Body of pancreas (tissue), 4 donors: ENCODE results near the gene RFT1. TPM values are rescaled to one million over a fixed set of nuclear protein-coding genes. Genes with fewer than 3 reads are reported as not detected.

Experiments
- ATAC-seq: fragments of 150-250 bp; one replicate; pipeline ENCODE4 v1.9.1; 2016
- DNase-seq, 4 donors: peaks; one replicate each; pipeline ENCODE4 v3.0.0-alpha.2; 2019
- H3K27ac ChIP-seq, 4 donors: fragments of 200-600 bp; sonication (generic); 1 replicate in 3 of 4; 2 replicates in 1 of 4; pipeline versions ENCODE4 v1.5.1 to v1.6.1; 2016 to 2019; ENCODE audit warnings: mild to moderate bottlenecking in 1 of 4, mixed read lengths in 1 of 4, moderate library complexity in 1 of 4
- H3K27me3 ChIP-seq, 2 donors: fragments of 200-600 bp; sonication (generic); one replicate each; pipeline ENCODE4 v1.6.0; 2016; ENCODE audit warnings: mild to moderate bottlenecking in 1 of 2
- H3K36me3 ChIP-seq, 2 donors: fragments of 200-600 bp; sonication (generic); replicated peaks in 1 of 2; 2 replicates each; pipeline ENCODE4 v1.5.1; 2016; ENCODE audit warnings: low read depth in 2 of 2; ENCODE audit not compliant: insufficient read depth in 1 of 2
- H3K4me1 ChIP-seq: fragments of 200-600 bp; sonication (generic); one replicate; pipeline ENCODE4 v1.6.0; 2016
- H3K4me3 ChIP-seq, 2 donors: fragments of 200-600 bp; sonication (generic); 1 replicate in 1 of 2; 2 replicates in 1 of 2; pipeline ENCODE4 v1.5.1; 2016 to 2019
- H3K9me3 ChIP-seq, 3 donors: fragments of 200-600 bp; sonication (generic); 1 replicate in 2 of 3; 2 replicates in 1 of 3; pipeline ENCODE4 v1.5.1; 2016
- CTCF ChIP-seq, 7 experiments: fragments of 450-650 bp in 4 of 7; fragments of 200-600 bp in 3 of 7; sonication (generic) in 3 of 7; IDR thresholded peaks; one replicate each; pipeline ENCODE4 v1.5.1; 2016 to 2019; ENCODE audit warnings: antibody characterized with exemption in 7 of 7
- POLR2A ChIP-seq, 3 donors: fragments of 450-650 bp; IDR thresholded peaks; one replicate each; pipeline ENCODE4 v1.6.1; 2016; ENCODE audit warnings: antibody characterized with exemption in 3 of 3, mild to moderate bottlenecking in 2 of 3
- WGBS, 2 donors: methylation state at CpG; one replicate each; pipeline ENCODE4 v1.1.5; 2017; 5-methylcytosine and 5-hydroxymethylcytosine counted together
- intact Hi-C: fragments of 100-400 bp; cut with DNase I; formaldehyde crosslinking; loops from one replicate; pipeline ENCODE4 v1.15.1; 2023
- total RNA-seq, 2 donors: library from RNA; depleted of rRNA; stranded (reverse); fragments of >200 nt; gene quantifications; one replicate each; pipeline ENCODE4 v1.1.0, GENCODE V29; 2016

RFT1 gene
- total RNA-seq, 2 donors from 2014 or later = 10.6 to 19.8 TPM

DNA sequence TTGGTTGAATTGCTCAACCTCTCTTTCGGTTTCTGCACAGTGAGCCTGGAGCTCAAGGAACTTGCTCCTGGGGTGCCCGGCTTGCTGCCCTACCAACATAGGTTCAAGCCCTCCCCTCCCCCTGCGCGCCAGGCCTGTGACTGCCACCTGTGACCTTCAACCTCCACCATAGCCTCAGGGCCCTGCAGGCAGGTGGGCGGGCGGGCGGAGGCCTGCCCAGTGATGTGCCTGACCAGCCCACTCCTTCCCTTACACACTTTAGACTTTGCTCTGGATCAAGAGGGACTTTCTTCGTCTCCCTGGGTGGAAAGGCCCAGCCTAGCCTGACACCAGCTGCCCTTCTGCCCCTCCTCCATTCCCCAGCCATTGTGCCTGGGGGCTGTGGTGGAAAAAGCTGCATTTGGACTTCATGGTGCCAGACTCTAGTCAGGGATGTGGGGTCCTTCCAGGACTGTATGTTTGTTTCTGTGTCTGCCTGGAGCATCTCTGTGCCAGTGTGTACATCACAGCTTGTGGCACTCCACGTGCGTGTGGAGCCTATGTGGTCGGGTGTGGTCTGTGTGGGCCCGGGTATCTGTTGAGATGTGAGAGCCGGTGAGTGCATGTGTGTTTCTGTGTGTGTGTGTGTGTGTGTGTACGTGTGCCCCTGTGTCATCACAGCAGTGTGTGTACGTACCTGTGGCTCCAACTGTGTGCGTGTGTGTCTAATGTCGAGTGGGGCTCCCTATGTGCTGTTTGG is 40.3 kb upstream of the RFT1 start:
- H3K27me3 ChIP-seq = no peaks in the 10 kb centered on the region
- peaks cover 54% of the 10 kb centered on the region for H3K4me1 ChIP-seq
- no peaks in the 10 kb centered on the region for H3K36me3 ChIP-seq
- H3K4me3 ChIP-seq = no peak overlapping the region
- 63 to 75% methylated on average over 6 to 17 of the region's 17 CpGs for WGBS, 2 donors
- ATAC-seq (no peak), DNase-seq (peak in 1 of 4 donors; percentile 33)
- TF ChIP-seq CTCF (IDR thresholded peaks at IDR 0.05) = no peak
- no peaks in the 10 kb centered on the region for H3K9me3 ChIP-seq
- intact Hi-C loops = no loop called here
- H3K27ac ChIP-seq = peak overlapping the region in 3 of 4 donors; percentile 16 to 36 (median 25)

GRCh38 chr3:53169832-53170324 is 39.6 kb upstream of the RFT1 start:
- no peak overlapping the region for H3K4me3 ChIP-seq
- TF ChIP-seq CTCF (IDR thresholded peaks at IDR 0.05) (no peak), POLR2A (IDR thresholded peaks at IDR 0.05) (no peak)
- H3K27me3 ChIP-seq = no peaks in the 10 kb centered on the region
- H3K4me1 ChIP-seq = peaks cover 60% of the 10 kb centered on the region
- no peak for DNase-seq
- H3K36me3 ChIP-seq = no peaks in the 10 kb centered on the region
- 92 to 96% methylated on average over 4 to 9 of the region's 9 CpGs for WGBS, 2 donors
- ATAC-seq = no peak
- H3K9me3 ChIP-seq = no peaks in the 10 kb centered on the region
- peak overlapping the region in 2 of 4 donors; percentile 25 to 36 for H3K27ac ChIP-seq
- intact Hi-C loops = no loop called here

GRCh38 chr3:53169045-53169831 is 39.0 kb upstream of the RFT1 start:
- Histone ChIP-seq H3K27ac (peak overlapping the region in 2 of 4 donors; percentile 25 to 26), H3K9me3 (no peaks in the 10 kb centered on the region), H3K36me3 (no peaks in the 10 kb centered on the region), H3K4me3 (no peak overlapping the region), H3K4me1 (peaks cover 66% of the 10 kb centered on the region), H3K27me3 (no peaks in the 10 kb centered on the region)
- ATAC-seq (no peak), DNase-seq (peak in 1 of 4 donors; percentile 38)
- intact Hi-C loops = no loop called here
- no peak for TF ChIP-seq CTCF (IDR thresholded peaks at IDR 0.05)
- no peak for TF ChIP-seq POLR2A (IDR thresholded peaks at IDR 0.05)
- WGBS, 2 donors = 66 to 85% methylated on average over 9 to 15 of the region's 15 CpGs

DNA sequence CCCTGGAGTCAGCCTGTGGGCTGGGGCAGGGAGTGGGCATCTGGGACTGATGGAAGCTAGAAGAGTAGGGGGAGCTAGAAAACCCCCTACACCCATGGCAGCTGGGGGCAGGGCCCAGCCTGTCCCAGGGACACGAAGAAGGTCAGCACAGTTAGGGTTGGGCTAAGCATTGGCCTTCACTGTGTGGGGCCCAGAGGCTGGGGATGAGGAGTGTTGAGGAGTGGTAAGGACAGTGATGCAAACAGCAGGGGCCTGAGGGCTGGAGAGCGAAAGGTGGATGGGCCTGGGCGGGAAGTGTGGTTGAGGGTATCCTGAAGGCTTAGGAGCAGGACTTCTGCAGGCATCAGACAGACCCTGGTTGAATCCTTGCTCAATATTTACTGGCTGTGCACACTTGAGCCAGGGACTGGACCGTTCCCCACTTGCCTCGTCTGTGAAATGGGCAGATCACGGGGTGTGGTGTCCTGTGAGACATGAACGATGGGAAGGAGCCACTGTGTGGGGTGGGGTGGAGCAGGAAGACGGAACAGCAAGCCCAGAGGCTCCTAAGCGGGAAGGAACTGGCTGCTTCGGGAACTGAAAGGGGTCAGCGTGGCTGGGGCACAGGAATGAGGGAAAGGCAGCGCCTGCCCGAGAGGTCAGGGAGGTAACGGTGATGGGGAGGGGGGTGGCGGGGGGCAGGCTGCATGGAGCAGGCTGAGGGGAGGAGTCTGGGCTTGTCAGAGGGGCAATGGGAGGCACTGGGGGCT is 38.1 kb upstream of the RFT1 start:
- ATAC-seq = no peak
- 73 to 88% methylated on average over 14 to 15 of the region's 15 CpGs for WGBS, 2 donors
- H3K4me1 ChIP-seq = peaks cover 74% of the 10 kb centered on the region
- H3K27ac ChIP-seq = peak overlapping the region in 2 of 4 donors; percentile 25 to 34
- peak in 1 of 4 donors; percentile 38 for DNase-seq
- no peaks in the 10 kb centered on the region for H3K27me3 ChIP-seq
- TF ChIP-seq CTCF (IDR thresholded peaks at IDR 0.05) = no peak
- TF ChIP-seq POLR2A (IDR thresholded peaks at IDR 0.05) = no peak
- no peaks in the 10 kb centered on the region for H3K36me3 ChIP-seq
- intact Hi-C loops = no loop called here
- H3K9me3 ChIP-seq = no peaks in the 10 kb centered on the region
- H3K4me3 ChIP-seq = no peak overlapping the region
